ENCODE results near the gene RABGAP1L.

Gene RABGAP1L

GRCh38 chr1:174308604-174309003 lies 149.3 kb downstream of the RABGAP1L start:
- Histone ChIP-seq H3K9ac (ENCODE audit: low read length) (no peak overlapping the region), H3K4me3 (ENCODE audit: insufficient read depth, low read length, poor library complexity, severe bottlenecking) (no peak overlapping the region), H3F3A (ENCODE audit: insufficient read depth) (peaks cover 8% of the 10 kb centered on the region; the same call in 1 of the 2 replicates), H3K27me3 (ENCODE audit: low read length) (no peaks in the 10 kb centered on the region), H4K20me1 (ENCODE audit: low read depth, low read length) (no peaks in the 10 kb centered on the region), H3K9me2 (replicated peaks; ENCODE audit: insufficient read depth, low read length) (no peaks in the 10 kb centered on the region), H2AFZ (ENCODE audit: low read depth, low read length, severe bottlenecking) (no peak overlapping the region), H3K27ac (ENCODE audit: low read depth, low read length) (no peak overlapping the region), H3K36me3 (ENCODE audit: low read length) (peaks cover 68% of the 10 kb centered on the region), H3K4me2 (ENCODE audit: low read depth, low read length, poor library complexity, severe bottlenecking) (no peak overlapping the region), H3K79me2 (ENCODE audit: insufficient read depth, low read length) (peaks cover 77% of the 10 kb centered on the region), H3K9me3 (ENCODE audit: insufficient read depth, low read length) (peaks cover 26% of the 10 kb centered on the region; the same call in 1 of the 2 replicates)
- TF ChIP-seq CTCF (IDR thresholded peaks at IDR 0.05; ENCODE audit: insufficient read depth, low read length, poor library complexity, severe bottlenecking) = no peak
- no peak for TF ChIP-seq EZH2phosphoT487 (conservative IDR thresholded peaks at IDR 0.05; ENCODE audit: low read length)

- TF ChIP-seq CTCF (IDR thresholded peaks at IDR 0.05; ENCODE audit: insufficient read depth, low read length, poor library complexity, severe bottlenecking) (no peak), EZH2phosphoT487 (conservative IDR thresholded peaks at IDR 0.05; ENCODE audit: low read length) (no peak)
- no peaks in the 10 kb centered on the region for H3K9me2 ChIP-seq (replicated peaks; ENCODE audit: insufficient read depth, low read length)
- no peaks in the 10 kb centered on the region for H3K27me3 ChIP-seq (ENCODE audit: low read length)
- no peak overlapping the region for H3K27ac ChIP-seq (ENCODE audit: low read depth, low read length)
- H3K9me3 ChIP-seq (ENCODE audit: insufficient read depth, low read length) = peaks cover 22% of the 10 kb centered on the region; the same call in 1 of the 2 replicates
- no peak overlapping the region for H3K9ac ChIP-seq (ENCODE audit: low read length)
- H4K20me1 ChIP-seq (ENCODE audit: low read depth, low read length) = no peaks in the 10 kb centered on the region
- H3K36me3 ChIP-seq (ENCODE audit: low read length) = peaks cover 69% of the 10 kb centered on the region
- peaks cover 12% of the 10 kb centered on the region; the same call in 1 of the 2 replicates for H3F3A ChIP-seq (ENCODE audit: insufficient read depth)
- no peak overlapping the region for H3K4me3 ChIP-seq (ENCODE audit: insufficient read depth, low read length, poor library complexity, severe bottlenecking)
- H3K79me2 ChIP-seq (ENCODE audit: insufficient read depth, low read length) = peaks cover 80% of the 10 kb centered on the region
- H3K4me2 ChIP-seq (ENCODE audit: low read depth, low read length, poor library complexity, severe bottlenecking) = no peak overlapping the region
- H2AFZ ChIP-seq (ENCODE audit: low read depth, low read length, severe bottlenecking) = no peak overlapping the region
Observed at GRCh38 chr1:174309490-174309889, 150.2 kb downstream of the RABGAP1L start.

- Histone ChIP-seq H3K9me2 (replicated peaks; ENCODE audit: insufficient read depth, low read length) (no peaks in the 10 kb centered on the region), H3K9me3 (ENCODE audit: insufficient read depth, low read length) (peaks cover 9% of the 10 kb centered on the region; the same call in 1 of the 2 replicates), H3K36me3 (ENCODE audit: low read length) (peaks cover 58% of the 10 kb centered on the region), H4K20me1 (ENCODE audit: low read depth, low read length) (no peaks in the 10 kb centered on the region), H3K27me3 (ENCODE audit: low read length) (no peaks in the 10 kb centered on the region), H3K79me2 (ENCODE audit: insufficient read depth, low read length) (peaks cover 86% of the 10 kb centered on the region), H3K27ac (ENCODE audit: low read depth, low read length) (peak overlapping the region; percentile 53), H3K4me2 (ENCODE audit: low read depth, low read length, poor library complexity, severe bottlenecking) (peak overlapping the region; percentile 31), H3F3A (ENCODE audit: insufficient read depth) (peaks cover 9% of the 10 kb centered on the region; the same call in 1 of the 2 replicates), H3K9ac (ENCODE audit: low read length) (no peak overlapping the region), H2AFZ (ENCODE audit: low read depth, low read length, severe bottlenecking) (no peak overlapping the region), H3K4me3 (ENCODE audit: insufficient read depth, low read length, poor library complexity, severe bottlenecking) (no peak overlapping the region)
- TF ChIP-seq EZH2phosphoT487 (conservative IDR thresholded peaks at IDR 0.05; ENCODE audit: low read length) (no peak), CTCF (IDR thresholded peaks at IDR 0.05; ENCODE audit: insufficient read depth, low read length, poor library complexity, severe bottlenecking) (no peak)
Observed at GRCh38 chr1:174314433-174314832, 155.1 kb downstream of the RABGAP1L start.
